RPMI8226 (cell line): ENCODE results near the gene AQP7.
A peak's percentile ranks its signal among the peaks of the same experiment; 100 is the strongest.
"Not testable (repeated sequence)": the region's sequence is repeated elsewhere in the genome, so short reads cannot be mapped to it uniquely, and the experiment has no call there.

ENCODE experiments used
- DNase-seq: peaks from one replicate; pipeline ENCODE4 v3.0.0-alpha.2; 2015

The AQP7 gene

GRCh38 chr9:33393581-33393980, 8.8 kb downstream of the AQP7 start:
- DNase-seq = no peak

- DNase-seq = not testable (repeated sequence)
These were observed 9.8 kb downstream of the AQP7 start for GRCh38 chr9:33392591-33393021.

GRCh38 chr9:33391111-33391771, 11.1 kb downstream of the AQP7 start:
- DNase-seq = not testable (repeated sequence)

- no peak for DNase-seq
These were observed 14.0 kb downstream of the AQP7 start for GRCh38 chr9:33388110-33388994.

GRCh38 chr9:33386998-33387397, 15.4 kb downstream of the AQP7 start:
- not testable (repeated sequence) for DNase-seq

GRCh38 chr9:33386641-33386996, 15.7 kb downstream of the AQP7 start:
- not testable (repeated sequence) for DNase-seq

- DNase-seq = not testable (repeated sequence)
These were observed 16.3 kb downstream of the AQP7 start for GRCh38 chr9:33385979-33386640.

GRCh38 chr9:33385536-33385935, 16.8 kb downstream of the AQP7 start:
- DNase-seq = not testable (repeated sequence)

- not testable (repeated sequence) for DNase-seq
These were observed 19.0 kb downstream of the AQP7 start for GRCh38 chr9:33383396-33383795.

- not testable (repeated sequence) for DNase-seq
These were observed 20.0 kb downstream of the AQP7 start for GRCh38 chr9:33382397-33382796.

- DNase-seq = no peak
These were observed 21.1 kb downstream of the AQP7 start for GRCh38 chr9:33381231-33381791.

- no peak for DNase-seq
These were observed 21.8 kb downstream of the AQP7 start for GRCh38 chr9:33380390-33381094.

GRCh38 chr9:33379666-33380389, 22.5 kb downstream of the AQP7 start:
- no peak for DNase-seq

- no peak for DNase-seq
These were observed 24.1 kb downstream of the AQP7 start for GRCh38 chr9:33378121-33378795.

- no peak for DNase-seq
These were observed 25.2 kb downstream of the AQP7 start for GRCh38 chr9:33377089-33377715.

- DNase-seq = no peak
These were observed 26.5 kb downstream of the AQP7 start for GRCh38 chr9:33375841-33376321.

GRCh38 chr9:33375238-33375840, 27.0 kb downstream of the AQP7 start:
- DNase-seq = no peak

- peak; percentile 65 for DNase-seq
These were observed 27.6 kb downstream of the AQP7 start for GRCh38 chr9:33374634-33375237.

GRCh38 chr9:33374190-33374589, 28.2 kb downstream of the AQP7 start:
- no peak for DNase-seq

GRCh38 chr9:33372900-33373299, 29.5 kb downstream of the AQP7 start:
- DNase-seq = no peak
